Left ventricle myocardium inferior (tissue), 1 donor: ENCODE results near the gene ACTR1B. TPM values are rescaled to one million over a fixed set of nuclear protein-coding genes. Genes with fewer than 3 reads are reported as not detected.
"Not testable (repeated sequence)": the region's sequence is repeated elsewhere in the genome, so short reads cannot be mapped to it uniquely, and the experiment has no call there.

Source experiments
- DNase-seq: peaks from one replicate; pipeline ENCODE4 v3.0.0-alpha.2; 2020
- H3K27ac ChIP-seq: fragments of 200-600 bp; replicated peaks from 2 replicates; pipeline ENCODE4 v1.8.0; 2021
- H3K27me3 ChIP-seq: fragments of 200-600 bp; 2 replicates; pipeline ENCODE4 v1.8.0; 2021; ENCODE audit warnings: low read depth
- H3K36me3 ChIP-seq: fragments of 200-600 bp; 2 replicates; pipeline ENCODE4 v1.8.0; 2021
- H3K4me1 ChIP-seq: fragments of 200-600 bp; 2 replicates; pipeline ENCODE4 v1.8.0; 2021
- H3K4me3 ChIP-seq: fragments of 200-600 bp; 2 replicates; pipeline ENCODE4 v1.8.0; 2021; ENCODE audit warnings: mild to moderate bottlenecking, moderate library complexity
- H3K9me3 ChIP-seq: fragments of 200-600 bp; replicated peaks from 2 replicates; pipeline ENCODE4 v1.8.0; 2021
- CTCF ChIP-seq: fragments of 200-600 bp; IDR thresholded peaks from 2 replicates; pipeline ENCODE4 v1.8.0; 2021; ENCODE audit warnings: antibody characterized with exemption, mild to moderate bottlenecking, borderline replicate concordance
- intact Hi-C: fragments of 100-400 bp; cut with micrococcal nuclease; formaldehyde crosslinking; loops from one replicate; pipeline ENCODE4 v1.11.0; 2022
- total RNA-seq: library from RNA; stranded (reverse); fragmentation: NEBNext Ultra II Directional; extraction: Animal tissue kit (Norgen Biotek cat#: 25700); gene quantifications from one replicate; pipeline ENCODE4 v1.2.1, GENCODE V29; 2021
- donor health status: DM: no; HTN: yes; CAD: no; lungs with severe emphysema.

Gene ACTR1B
- total RNA-seq, 1 donor from 2014 or later = 65.2 TPM

- H3K4me1 ChIP-seq, H3K36me3 ChIP-seq, intact Hi-C loops, H3K9me3 ChIP-seq, H3K27ac ChIP-seq, H3K4me3 ChIP-seq, DNase-seq, H3K27me3 ChIP-seq: not testable (repeated sequence)
Measured at GRCh38 chr2:97620492-97620891, 43.4 kb downstream of the ACTR1B start.

- H3K9me3 ChIP-seq, H3K4me3 ChIP-seq, intact Hi-C loops, H3K4me1 ChIP-seq, H3K27ac ChIP-seq, H3K27me3 ChIP-seq, DNase-seq, H3K36me3 ChIP-seq: not testable (repeated sequence)
Measured at GRCh38 chr2:97618939-97619827, 44.7 kb downstream of the ACTR1B start.

GRCh38 chr2:97617911-97618310 lies 45.9 kb downstream of the ACTR1B start:
- Histone ChIP-seq H3K27me3 (no peaks in the 10 kb centered on the region), H3K4me1 (no peaks in the 10 kb centered on the region), H3K27ac (no peak overlapping the region), H3K36me3 (no peaks in the 10 kb centered on the region), H3K4me3 (no peak overlapping the region), H3K9me3 (no peaks in the 10 kb centered on the region)
- intact Hi-C loops = no loop called here
- TF ChIP-seq CTCF = no peak
- no peak for DNase-seq

GRCh38 chr2:97615746-97616145 lies 48.1 kb downstream of the ACTR1B start:
- DNase-seq, H3K9me3 ChIP-seq, H3K36me3 ChIP-seq, intact Hi-C loops, H3K4me3 ChIP-seq, H3K27me3 ChIP-seq, H3K4me1 ChIP-seq, H3K27ac ChIP-seq: not testable (repeated sequence)

- H3K4me3 ChIP-seq, H3K9me3 ChIP-seq, H3K4me1 ChIP-seq, H3K27me3 ChIP-seq, DNase-seq, intact Hi-C loops, H3K36me3 ChIP-seq, H3K27ac ChIP-seq: not testable (repeated sequence)
Measured at GRCh38 chr2:97611895-97612294, 51.9 kb downstream of the ACTR1B start.

- H3K27ac ChIP-seq, DNase-seq, H3K27me3 ChIP-seq, H3K9me3 ChIP-seq, H3K4me3 ChIP-seq, intact Hi-C loops, H3K36me3 ChIP-seq, H3K4me1 ChIP-seq: not testable (repeated sequence)
Measured at GRCh38 chr2:97608745-97609144, 55.1 kb downstream of the ACTR1B start.

Other genes starting within 250 kb of the ACTR1B start
- 3.8 TPM for gene ANKRD36B, start 74.2 kb downstream of the ACTR1B start, total RNA-seq
- 1,153 TPM for gene COX5B, start 18.0 kb downstream of the ACTR1B start, total RNA-seq
- gene C2orf92, start 5.7 kb upstream of the ACTR1B start, total RNA-seq = 1.8 TPM
- gene ZAP70, start 49.5 kb upstream of the ACTR1B start, total RNA-seq = 0.55 TPM